ENCODE results near the gene RHEB. TPM values are rescaled to one million over a fixed set of nuclear protein-coding genes. Genes with fewer than 3 reads are reported as not detected.

RHEB gene
- polyA plus RNA-seq, 1 of the 3 experiments (the other 2 are of a cell fraction), result 87.3 TPM

DNA sequence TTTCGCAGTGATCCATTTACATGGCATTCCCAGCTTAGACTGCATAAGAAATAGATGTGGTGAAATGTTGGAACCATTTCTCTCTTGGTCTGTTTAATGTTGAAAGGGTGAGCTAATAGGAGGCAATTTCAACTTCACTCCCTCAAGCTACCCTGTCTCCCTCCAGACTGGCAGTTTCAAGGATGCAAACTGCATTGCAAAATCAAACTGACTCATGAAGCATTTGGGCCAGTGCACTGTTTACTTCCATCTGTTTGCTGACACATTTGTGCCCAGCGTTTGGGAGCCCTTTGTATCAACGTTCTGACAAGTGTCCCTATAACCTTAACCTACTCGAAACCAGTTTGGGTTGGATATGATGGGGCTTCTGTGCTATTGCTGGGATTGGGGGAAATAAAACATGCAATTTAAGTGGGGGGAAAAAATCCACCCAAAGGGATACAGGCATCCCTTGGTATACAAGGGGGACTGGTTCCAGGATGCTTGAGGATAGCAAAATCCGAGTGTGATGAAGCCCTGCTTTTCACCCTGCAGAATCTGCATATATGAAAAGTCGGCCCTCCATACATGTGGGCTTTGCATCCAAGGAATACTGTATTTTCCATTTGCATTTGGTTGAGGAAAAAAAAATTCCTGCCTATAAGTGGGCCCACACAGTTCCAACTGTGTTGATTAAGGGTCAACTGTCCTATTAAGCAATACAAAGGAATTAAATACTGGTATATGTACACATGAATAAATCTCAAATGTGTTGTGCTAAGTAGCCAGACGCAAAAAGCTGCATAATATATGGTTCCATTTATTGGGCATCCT, 15.6 kb downstream of the RHEB start (continued):
- TF ChIP-seq TAF1 (IDR thresholded peaks at IDR 0.05; ENCODE audit: borderline replicate concordance, low read depth, low read length) (no peak), RCOR1 (IDR thresholded peaks at IDR 0.05; ENCODE audit: low read length) (no peak), FOSL2 (IDR thresholded peaks at IDR 0.05; ENCODE audit: borderline replicate concordance, low read depth) (no peak), MEF2A (IDR thresholded peaks at IDR 0.05; ENCODE audit: borderline replicate concordance, low read depth) (no peak), RXRA (IDR thresholded peaks at IDR 0.05; ENCODE audit: borderline replicate concordance, low read depth) (no peak), MXI1 (IDR thresholded peaks at IDR 0.05; ENCODE audit: low read depth, low read length) (no peak)

- CTCF ChIA-PET, result interaction anchor here (0.9 to 1.5 kb wide), 2 partner anchors 14 to 133 kb away, joined by 3 to 4 read pairs; no protein-coding TSS in a partner anchor
- peaks cover 0 to 11% of the 10 kb centered on the region in 2 experiments for H3K36me3 ChIP-seq (replicated peaks in 1 of 2; ENCODE audit: control insufficient read depth in 1 of 2, insufficient read depth in 2 of 2, low read length in 1 of 2)
- H3K79me2 ChIP-seq (ENCODE audit: insufficient read depth), result peaks cover 100% of the 10 kb centered on the region
- no peak overlapping the region for H3K9ac ChIP-seq
- no peak overlapping the region for H3K4me3 ChIP-seq (ENCODE audit: low read depth in 2 of 2, low read length in 1 of 2)
- POLR2A ChIA-PET, result no interaction called here
- no peaks in the 10 kb centered on the region for H3K9me2 ChIP-seq
- TF ChIP-seq, protein P1, sequence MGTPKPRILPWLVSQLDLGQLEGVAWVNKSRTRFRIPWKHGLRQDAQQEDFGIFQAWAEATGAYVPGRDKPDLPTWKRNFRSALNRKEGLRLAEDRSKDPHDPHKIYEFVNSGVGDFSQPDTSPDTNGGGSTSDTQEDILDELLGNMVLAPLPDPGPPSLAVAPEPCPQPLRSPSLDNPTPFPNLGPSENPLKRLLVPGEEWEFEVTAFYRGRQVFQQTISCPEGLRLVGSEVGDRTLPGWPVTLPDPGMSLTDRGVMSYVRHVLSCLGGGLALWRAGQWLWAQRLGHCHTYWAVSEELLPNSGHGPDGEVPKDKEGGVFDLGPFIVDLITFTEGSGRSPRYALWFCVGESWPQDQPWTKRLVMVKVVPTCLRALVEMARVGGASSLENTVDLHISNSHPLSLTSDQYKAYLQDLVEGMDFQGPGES (IDR thresholded peaks at IDR 0.05; ENCODE audit: low read depth, low read length), result no peak
- TF ChIP-seq SIN3A (IDR thresholded peaks at IDR 0.05; ENCODE audit: borderline replicate concordance, low read depth, low read length) (no peak), RAD21 (IDR thresholded peaks at IDR 0.05; ENCODE audit: low read length) (no peak), NRF1 (IDR thresholded peaks at IDR 0.05; ENCODE audit: low read depth, low read length) (no peak), EZH2phosphoT487 (IDR thresholded peaks at IDR 0.05; ENCODE audit: borderline replicate concordance, low read depth) (no peak), MXI1 (IDR thresholded peaks at IDR 0.05; ENCODE audit: low read depth, low read length) (no peak), FOSL2 (IDR thresholded peaks at IDR 0.05; ENCODE audit: borderline replicate concordance, low read depth) (no peak), RXRA (IDR thresholded peaks at IDR 0.05; ENCODE audit: borderline replicate concordance, low read depth) (no peak), CTCF (IDR thresholded peaks at IDR 0.05) (no peak), TEAD4 (IDR thresholded peaks at IDR 0.05; ENCODE audit: borderline replicate concordance, insufficient read depth) (no peak), ELF1 (IDR thresholded peaks at IDR 0.05) (no peak), FOXJ3 (CRISPR knock-in tag; IDR thresholded peaks at IDR 0.05) (no peak)
- TF ChIP-seq, protein P2, sequence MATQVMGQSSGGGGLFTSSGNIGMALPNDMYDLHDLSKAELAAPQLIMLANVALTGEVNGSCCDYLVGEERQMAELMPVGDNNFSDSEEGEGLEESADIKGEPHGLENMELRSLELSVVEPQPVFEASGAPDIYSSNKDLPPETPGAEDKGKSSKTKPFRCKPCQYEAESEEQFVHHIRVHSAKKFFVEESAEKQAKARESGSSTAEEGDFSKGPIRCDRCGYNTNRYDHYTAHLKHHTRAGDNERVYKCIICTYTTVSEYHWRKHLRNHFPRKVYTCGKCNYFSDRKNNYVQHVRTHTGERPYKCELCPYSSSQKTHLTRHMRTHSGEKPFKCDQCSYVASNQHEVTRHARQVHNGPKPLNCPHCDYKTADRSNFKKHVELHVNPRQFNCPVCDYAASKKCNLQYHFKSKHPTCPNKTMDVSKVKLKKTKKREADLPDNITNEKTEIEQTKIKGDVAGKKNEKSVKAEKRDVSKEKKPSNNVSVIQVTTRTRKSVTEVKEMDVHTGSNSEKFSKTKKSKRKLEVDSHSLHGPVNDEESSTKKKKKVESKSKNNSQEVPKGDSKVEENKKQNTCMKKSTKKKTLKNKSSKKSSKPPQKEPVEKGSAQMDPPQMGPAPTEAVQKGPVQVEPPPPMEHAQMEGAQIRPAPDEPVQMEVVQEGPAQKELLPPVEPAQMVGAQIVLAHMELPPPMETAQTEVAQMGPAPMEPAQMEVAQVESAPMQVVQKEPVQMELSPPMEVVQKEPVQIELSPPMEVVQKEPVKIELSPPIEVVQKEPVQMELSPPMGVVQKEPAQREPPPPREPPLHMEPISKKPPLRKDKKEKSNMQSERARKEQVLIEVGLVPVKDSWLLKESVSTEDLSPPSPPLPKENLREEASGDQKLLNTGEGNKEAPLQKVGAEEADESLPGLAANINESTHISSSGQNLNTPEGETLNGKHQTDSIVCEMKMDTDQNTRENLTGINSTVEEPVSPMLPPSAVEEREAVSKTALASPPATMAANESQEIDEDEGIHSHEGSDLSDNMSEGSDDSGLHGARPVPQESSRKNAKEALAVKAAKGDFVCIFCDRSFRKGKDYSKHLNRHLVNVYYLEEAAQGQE (IDR thresholded peaks at IDR 0.05; ENCODE audit: low read depth, low read length), result no peak
- no peak for DNase-seq
- 92% methylated on average over 15 of the region's 15 CpGs for WGBS (ENCODE audit: low lambda C conversion rate)
- H4K20me1 ChIP-seq (ENCODE audit: insufficient read depth), result peaks cover 100% of the 10 kb centered on the region
- no peak overlapping the region for H2AFZ ChIP-seq (ENCODE audit: low read depth)
- peaks cover 7% of the 10 kb centered on the region for H3F3A ChIP-seq (replicated peaks; ENCODE audit: insufficient read depth)
- no peaks in the 10 kb centered on the region for H3K9me3 ChIP-seq
- no peaks in the 10 kb centered on the region for H3K27me3 ChIP-seq (ENCODE audit: insufficient read depth)
- H3K4me1 ChIP-seq (ENCODE audit: control insufficient read depth in 1 of 2, insufficient read depth in 2 of 2, low read depth in 1 of 2, low read length in 1 of 2), result peaks cover 7% of the 10 kb centered on the region in 2 experiments; a peak in 3 of 4 replicates
- H3K4me2 ChIP-seq, result no peak overlapping the region
- no peak overlapping the region for H3K27ac ChIP-seq (ENCODE audit: low read depth in 2 of 2, low read length in 1 of 2)
Measured at GRCh38 chr7:151501676-151502075, 18.0 kb downstream of the RHEB start.
